Measurements from ENCODE around the gene PTPRN2.
"Not testable (repeated sequence)": the region's sequence is repeated elsewhere in the genome, so short reads cannot be mapped to it uniquely, and the experiment has no call there.

Gene PTPRN2

GRCh38 chr7:158302274-158303070 lies 285.2 kb downstream of the PTPRN2 start:
- no peak for TF ChIP-seq CTCF (IDR thresholded peaks at IDR 0.05; ENCODE audit: borderline replicate concordance, control extremely low read depth, extremely low read depth, insufficient read depth, missing control alignments)
- in situ Hi-C loops (cut with MboI; ENCODE audit: low sequenced_read_pairs, unreplicated experiment) = no loop called here
- no peak for DNase-seq (ENCODE audit: low spot score)

GRCh38 chr7:158301207-158301606 lies 286.4 kb downstream of the PTPRN2 start:
- in situ Hi-C loops (cut with MboI; ENCODE audit: low sequenced_read_pairs, unreplicated experiment) = no loop called here
- no peak for DNase-seq (ENCODE audit: low spot score)
- no peak for TF ChIP-seq CTCF (IDR thresholded peaks at IDR 0.05; ENCODE audit: borderline replicate concordance, control extremely low read depth, extremely low read depth, insufficient read depth, missing control alignments)

- no peak for DNase-seq (ENCODE audit: low spot score)
- TF ChIP-seq CTCF (IDR thresholded peaks at IDR 0.05; ENCODE audit: borderline replicate concordance, control extremely low read depth, extremely low read depth, insufficient read depth, missing control alignments) = no peak
- in situ Hi-C loops (cut with MboI; ENCODE audit: low sequenced_read_pairs, unreplicated experiment) = no loop called here
These were observed 287.2 kb downstream of the PTPRN2 start for GRCh38 chr7:158300427-158300826.

GRCh38 chr7:158299607-158300006 lies 288.0 kb downstream of the PTPRN2 start:
- no peak for TF ChIP-seq CTCF (IDR thresholded peaks at IDR 0.05; ENCODE audit: borderline replicate concordance, control extremely low read depth, extremely low read depth, insufficient read depth, missing control alignments)
- DNase-seq (ENCODE audit: low spot score) = no peak
- in situ Hi-C loops (cut with MboI; ENCODE audit: low sequenced_read_pairs, unreplicated experiment) = loop anchor here (25.0 kb wide), 2 partner anchors 112 to 862 kb away; no protein-coding TSS in a partner anchor

- in situ Hi-C loops (cut with MboI; ENCODE audit: low sequenced_read_pairs, unreplicated experiment) = loop anchor here (25.0 kb wide), 2 partner anchors 109 to 859 kb away; no protein-coding TSS in a partner anchor
- no peak for TF ChIP-seq CTCF (IDR thresholded peaks at IDR 0.05; ENCODE audit: borderline replicate concordance, control extremely low read depth, extremely low read depth, insufficient read depth, missing control alignments)
- no peak for DNase-seq (ENCODE audit: low spot score)
These were observed 290.9 kb downstream of the PTPRN2 start for GRCh38 chr7:158296798-158297104.

GRCh38 chr7:158295966-158296797 lies 291.4 kb downstream of the PTPRN2 start:
- in situ Hi-C loops (cut with MboI; ENCODE audit: low sequenced_read_pairs, unreplicated experiment) = loop anchor here (25.0 kb wide), 2 partner anchors 109 to 859 kb away; no protein-coding TSS in a partner anchor
- TF ChIP-seq CTCF (IDR thresholded peaks at IDR 0.05; ENCODE audit: borderline replicate concordance, control extremely low read depth, extremely low read depth, insufficient read depth, missing control alignments) = no peak

GRCh38 chr7:158294468-158295215 lies 293.0 kb downstream of the PTPRN2 start:
- in situ Hi-C loops (cut with MboI; ENCODE audit: low sequenced_read_pairs, unreplicated experiment) = loop anchor here (25.0 kb wide), 2 partner anchors 107 to 857 kb away; no protein-coding TSS in a partner anchor
- DNase-seq (ENCODE audit: low spot score) = not testable (repeated sequence)

More at GRCh38 chr7:158295966-158296797, 291.4 kb downstream of the PTPRN2 start:
- no peak for DNase-seq (ENCODE audit: low spot score)
